GM19035 (cell line): ENCODE data around the gene ARG2.

ENCODE experiments used
- ATAC-seq: cut with Tn5 transposase; IDR thresholded peaks from one replicate; pipeline ENCODE4 v1.9.1; 2021; ENCODE audit not compliant: unreplicated experiment

Gene ARG2

GRCh38 chr14:67680121-67680602, 60.4 kb downstream of the ARG2 start:
- peak; percentile 96 for ATAC-seq

GRCh38 chr14:67680941-67681340, 61.2 kb downstream of the ARG2 start:
- no peak for ATAC-seq

GRCh38 chr14:67683842-67684241, 64.1 kb downstream of the ARG2 start:
- ATAC-seq = no peak

- no peak for ATAC-seq
Measured at GRCh38 chr14:67690011-67690410, 70.3 kb downstream of the ARG2 start.

GRCh38 chr14:67694791-67695393, 75.2 kb downstream of the ARG2 start:
- peak; percentile 92 for ATAC-seq

- peak; percentile 80 for ATAC-seq
Measured at GRCh38 chr14:67695394-67695949, 75.8 kb downstream of the ARG2 start, which contains the start of gene RDH11. TSS of gene RDH11 (minus strand) at chr14:67695764. CDS start at chr14:67695703, 61 bp downstream.

- ATAC-seq = no peak
Measured at GRCh38 chr14:67697006-67697405, 77.3 kb downstream of the ARG2 start.

- no peak for ATAC-seq
Measured at GRCh38 chr14:67698179-67698578, 78.5 kb downstream of the ARG2 start.
